B cell (primary cell): Measurements from ENCODE around the gene DIPK1A.

Source experiments
- CTCF ChIP-seq: fragments of 200-600 bp; IDR thresholded peaks from one replicate; pipeline ENCODE4 v1.8.0; 2022; ENCODE audit warnings: antibody characterized with exemption, mild to moderate bottlenecking
- EZH2 ChIP-seq: IDR thresholded peaks from 2 replicates; pipeline ENCODE4 v1.6.1; 2012; ENCODE audit warnings: borderline replicate concordance, low read depth, mild to moderate bottlenecking, moderate library complexity, low read length; ENCODE audit not compliant: insufficient read depth, poor library complexity, severe bottlenecking

GRCh38 chr1:92985101-92985500, 23.8 kb upstream of the DIPK1A start:
- TF ChIP-seq CTCF (no peak), EZH2 (no peak)
